HG03439 (cell line): ENCODE measurements around the gene ZCCHC24.

Experiments used
- ATAC-seq: cut with Tn5 transposase; IDR thresholded peaks from one replicate; pipeline ENCODE4 v1.9.1; 2021; ENCODE audit warnings: mild to moderate bottlenecking, moderate library complexity; ENCODE audit not compliant: unreplicated experiment

Gene ZCCHC24

GRCh38 chr10:79401015-79401921, 44.2 kb downstream of the ZCCHC24 start:
- ATAC-seq, result no peak

GRCh38 chr10:79400146-79401004, 45.0 kb downstream of the ZCCHC24 start:
- no peak for ATAC-seq

GRCh38 chr10:79399223-79399831, 46.1 kb downstream of the ZCCHC24 start:
- no peak for ATAC-seq

- ATAC-seq, result no peak
Measured at GRCh38 chr10:79398642-79399041, 46.8 kb downstream of the ZCCHC24 start.

GRCh38 chr10:79397575-79398303, 47.7 kb downstream of the ZCCHC24 start:
- ATAC-seq, result no peak

GRCh38 chr10:79397051-79397450, 48.4 kb downstream of the ZCCHC24 start:
- no peak for ATAC-seq

GRCh38 chr10:79396520-79396919, 48.9 kb downstream of the ZCCHC24 start:
- no peak for ATAC-seq

- ATAC-seq, result no peak
Measured at GRCh38 chr10:79394664-79395063, 50.8 kb downstream of the ZCCHC24 start.

- ATAC-seq, result no peak
Measured at GRCh38 chr10:79393924-79394610, 51.4 kb downstream of the ZCCHC24 start.

GRCh38 chr10:79393221-79393923, 52.1 kb downstream of the ZCCHC24 start:
- no peak for ATAC-seq

GRCh38 chr10:79392506-79393176, 52.8 kb downstream of the ZCCHC24 start:
- no peak for ATAC-seq

- ATAC-seq, result no peak
Measured at GRCh38 chr10:79392020-79392398, 53.4 kb downstream of the ZCCHC24 start.

- no peak for ATAC-seq
Measured at GRCh38 chr10:79391231-79392019, 54.0 kb downstream of the ZCCHC24 start.

- ATAC-seq, result no peak
Measured at GRCh38 chr10:79390551-79391229, 54.7 kb downstream of the ZCCHC24 start.

- no peak for ATAC-seq
Measured at GRCh38 chr10:79390057-79390456, 55.4 kb downstream of the ZCCHC24 start.

- ATAC-seq, result no peak
Measured at GRCh38 chr10:79387974-79388850, 57.2 kb downstream of the ZCCHC24 start.
